T-helper 1 cell (primary cell): ENCODE measurements around the gene VTI1A.
"Not testable (repeated sequence)": the region's sequence is repeated elsewhere in the genome, so short reads cannot be mapped to it uniquely, and the experiment has no call there.

Experiments
- DNase-seq, 5 donors: peaks; one replicate each; pipeline ENCODE4 v3.0.0-alpha.2; 2012 to 2020
- total RNA-seq, 4 donors: gene quantifications; one replicate each; lab custom pipeline; 2026; lab: John Stamatoyannopoulos, UW

VTI1A gene
- total RNA-seq: 56.9 to 65.3 (median 63.4) reads per million in 4 donors

GRCh38 chr10:112446855-112447619, at the start of gene VTI1A, which contains the start of gene ZDHHC6:
TSS of gene VTI1A (plus strand) at chr10:112447215. CDS start at chr10:112447374, 159 bp downstream.
TSS of gene ZDHHC6 (minus strand) at chr10:112446914. CDS start at chr10:112445436, 1,478 bp downstream.
- DNase-seq: peak; percentile 64 to 85 (median 76)

GRCh38 chr10:112397592-112397991, 49.4 kb upstream of the VTI1A start:
- DNase-seq: no peak

- DNase-seq: no peak
Measured at GRCh38 chr10:112402917-112403316, 44.1 kb upstream of the VTI1A start.

GRCh38 chr10:112404617-112405016, 42.4 kb upstream of the VTI1A start:
- no peak for DNase-seq

GRCh38 chr10:112406806-112407205, 40.2 kb upstream of the VTI1A start:
- not testable (repeated sequence) for DNase-seq

- DNase-seq: no peak
Measured at GRCh38 chr10:112407696-112408095, 39.3 kb upstream of the VTI1A start.

- DNase-seq: no peak
Measured at GRCh38 chr10:112409299-112409698, 37.7 kb upstream of the VTI1A start.

GRCh38 chr10:112409755-112410154, 37.3 kb upstream of the VTI1A start:
- DNase-seq: no peak

GRCh38 chr10:112412696-112413095, 34.3 kb upstream of the VTI1A start:
- DNase-seq: no peak

- DNase-seq: no peak
Measured at GRCh38 chr10:112421731-112422130, 25.3 kb upstream of the VTI1A start.

- no peak for DNase-seq
Measured at GRCh38 chr10:112424651-112425050, 22.4 kb upstream of the VTI1A start.

- no peak for DNase-seq
Measured at GRCh38 chr10:112426111-112426510, 20.9 kb upstream of the VTI1A start.

GRCh38 chr10:112429147-112429546, 17.9 kb upstream of the VTI1A start:
- DNase-seq: no peak

GRCh38 chr10:112429654-112430230, 17.3 kb upstream of the VTI1A start:
- no peak for DNase-seq

- DNase-seq: no peak
Measured at GRCh38 chr10:112433136-112433535, 13.9 kb upstream of the VTI1A start.

GRCh38 chr10:112434988-112435619, 11.9 kb upstream of the VTI1A start:
- peak in 1 of 5 donors; percentile 32 for DNase-seq

GRCh38 chr10:112438356-112438755, 8.7 kb upstream of the VTI1A start:
- DNase-seq: no peak

- no peak for DNase-seq
Measured at GRCh38 chr10:112441520-112441919, 5.5 kb upstream of the VTI1A start.

- peak in 1 of 5 donors; percentile 38 for DNase-seq
Measured at GRCh38 chr10:112442063-112442462, 5.0 kb upstream of the VTI1A start.

- peak in 1 of 5 donors; percentile 12 for DNase-seq
Measured at GRCh38 chr10:112446055-112446854, 760 bp upstream of the VTI1A start.

- DNase-seq: no peak
Measured at GRCh38 chr10:112447620-112447928, 559 bp downstream of the VTI1A start.

GRCh38 chr10:112448888-112449287, 1.9 kb downstream of the VTI1A start:
- no peak for DNase-seq
